A549 (cell line): ENCODE data around the gene EXOC5.

Experiments used
- CEBPB ChIP-seq, 2 experiments: fragments of >200 bp in 1 of 2; sonication (Bioruptor Twin) in 1 of 2; formaldehyde crosslinking in 1 of 2; IDR thresholded peaks; 2 replicates each; pipeline ENCODE4 v1.6.1; 2012 to 2016
- FOSB ChIP-seq: fragments of 250-450 bp; sonication (Bioruptor Pico); IDR thresholded peaks from 2 replicates; pipeline ENCODE4 v1.5.0; 2020; ENCODE audit warnings: mild to moderate bottlenecking, moderate library complexity
- FOSL2 ChIP-seq, 2 experiments: fragments of 450-650 bp in 1 of 2; fragments of >200 bp in 1 of 2; sonication (Bioruptor Twin) in 1 of 2; formaldehyde crosslinking; IDR thresholded peaks; 2 replicates each; pipeline versions ENCODE4 v1.5.0 to v1.6.1; 2016 to 2020; ENCODE audit warnings: mild to moderate bottlenecking in 1 of 2, moderate library complexity in 1 of 2
- POLR2A ChIP-seq: IDR thresholded peaks from 2 replicates; pipeline ENCODE4 v1.6.1; 2012; ENCODE audit warnings: mild to moderate bottlenecking, low read length
- SREBF2 ChIP-seq: fragments of 450-650 bp; IDR thresholded peaks from 2 replicates; pipeline ENCODE4 v1.6.1; 2014; ENCODE audit warnings: mild to moderate bottlenecking, moderate library complexity
- TF ChIP-seq, protein P1 (sequence below): fragments of >200 bp; sonication (Bioruptor Twin); formaldehyde crosslinking; IDR thresholded peaks from 3 replicates; pipeline ENCODE4 v1.5.1; 2016
- TF ChIP-seq, protein P2 (sequence below): IDR thresholded peaks from 2 replicates; pipeline ENCODE4 v1.6.1; 2012

DNA sequence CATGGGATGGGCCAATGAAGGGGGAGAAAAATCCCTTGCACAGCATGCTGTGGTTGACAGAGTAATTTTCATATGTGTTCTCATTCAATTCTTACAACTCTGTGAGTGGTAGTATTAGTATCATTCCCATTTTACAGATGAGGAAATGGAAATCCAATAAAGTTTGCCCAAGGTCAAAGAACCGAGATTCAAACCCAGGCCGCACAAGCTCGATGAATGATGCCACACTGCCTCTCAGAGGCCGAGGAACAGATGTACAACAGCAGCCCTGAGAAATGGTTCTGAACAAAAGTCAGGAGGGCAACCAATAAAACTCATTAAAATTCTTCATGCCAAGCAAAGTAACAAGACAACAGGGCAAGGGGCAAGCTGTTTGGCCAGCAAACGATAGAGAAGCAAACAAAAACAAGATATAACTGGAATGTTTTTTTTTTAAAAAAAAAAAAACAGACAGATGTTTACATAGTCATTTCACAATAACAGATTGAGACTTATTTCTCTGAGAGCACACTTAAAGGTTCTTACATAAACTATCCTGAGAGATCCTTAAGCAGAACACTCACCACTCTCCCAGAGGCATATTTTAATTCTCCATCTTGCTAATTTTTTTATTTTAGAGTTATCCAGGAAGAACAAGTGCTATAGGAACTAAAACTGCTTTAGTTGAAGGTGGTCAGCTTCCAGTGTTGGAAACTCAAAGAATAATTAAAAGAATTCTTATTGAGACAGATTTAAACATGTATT is 85.8 kb downstream of the EXOC5 start:
- TF ChIP-seq CEBPB (IDR thresholded peaks at IDR 0.05): no peak
- TF ChIP-seq SREBF2: no peak
- no peak for TF ChIP-seq FOSB
- TF ChIP-seq, protein P1, sequence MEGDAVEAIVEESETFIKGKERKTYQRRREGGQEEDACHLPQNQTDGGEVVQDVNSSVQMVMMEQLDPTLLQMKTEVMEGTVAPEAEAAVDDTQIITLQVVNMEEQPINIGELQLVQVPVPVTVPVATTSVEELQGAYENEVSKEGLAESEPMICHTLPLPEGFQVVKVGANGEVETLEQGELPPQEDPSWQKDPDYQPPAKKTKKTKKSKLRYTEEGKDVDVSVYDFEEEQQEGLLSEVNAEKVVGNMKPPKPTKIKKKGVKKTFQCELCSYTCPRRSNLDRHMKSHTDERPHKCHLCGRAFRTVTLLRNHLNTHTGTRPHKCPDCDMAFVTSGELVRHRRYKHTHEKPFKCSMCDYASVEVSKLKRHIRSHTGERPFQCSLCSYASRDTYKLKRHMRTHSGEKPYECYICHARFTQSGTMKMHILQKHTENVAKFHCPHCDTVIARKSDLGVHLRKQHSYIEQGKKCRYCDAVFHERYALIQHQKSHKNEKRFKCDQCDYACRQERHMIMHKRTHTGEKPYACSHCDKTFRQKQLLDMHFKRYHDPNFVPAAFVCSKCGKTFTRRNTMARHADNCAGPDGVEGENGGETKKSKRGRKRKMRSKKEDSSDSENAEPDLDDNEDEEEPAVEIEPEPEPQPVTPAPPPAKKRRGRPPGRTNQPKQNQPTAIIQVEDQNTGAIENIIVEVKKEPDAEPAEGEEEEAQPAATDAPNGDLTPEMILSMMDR: peak; percentile 43
- TF ChIP-seq FOSL2 (IDR thresholded peaks at IDR 0.05): no peak
- no peak for TF ChIP-seq FOSL2 (CRISPR knock-in tag; IDR thresholded peaks at IDR 0.05)
- no peak for TF ChIP-seq POLR2A
- TF ChIP-seq, protein P2, sequence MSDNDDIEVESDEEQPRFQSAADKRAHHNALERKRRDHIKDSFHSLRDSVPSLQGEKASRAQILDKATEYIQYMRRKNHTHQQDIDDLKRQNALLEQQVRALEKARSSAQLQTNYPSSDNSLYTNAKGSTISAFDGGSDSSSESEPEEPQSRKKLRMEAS: no peak
